ENCODE data around the gene TTBK1. TPM values are rescaled to one million over a fixed set of nuclear protein-coding genes. Genes with fewer than 3 reads are reported as not detected.

Gene TTBK1
- total and polyA plus RNA-seq, 2 donors (not counting 1 experiment from before 2014, with no cell fraction given), result under 0.01 TPM; not detected in 1

DNA sequence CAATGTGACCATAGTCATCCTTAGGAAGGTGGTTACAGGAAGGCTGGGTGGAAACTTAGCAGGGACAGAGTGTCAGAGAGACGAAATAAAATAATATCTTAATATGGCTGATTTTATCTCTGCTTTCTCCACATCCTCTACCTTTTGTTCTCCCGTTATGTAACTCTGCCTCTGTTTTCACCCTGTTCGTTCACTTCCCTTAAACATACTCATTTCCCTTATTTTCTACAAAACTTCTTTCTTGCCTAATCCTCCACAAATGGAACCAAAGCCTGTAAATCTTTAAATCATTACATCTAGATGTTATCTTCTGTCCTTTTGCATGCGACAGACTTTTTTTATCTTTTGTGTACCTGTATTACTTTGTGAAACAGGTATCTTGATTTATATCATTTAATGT is 88.6 kb downstream of the TTBK1 start:
- Histone ChIP-seq H3K4me2 (ENCODE audit: extremely low read depth, insufficient read depth, low read length) (no peak overlapping the region), H4K20me1 (ENCODE audit: control insufficient read depth, extremely low read depth, insufficient read depth, low read length) (no peaks in the 10 kb centered on the region), H3K27me3 (ENCODE audit: control insufficient read depth, insufficient read depth, low read length) (no peaks in the 10 kb centered on the region), H3K79me2 (ENCODE audit: control insufficient read depth, insufficient read depth, low read length) (no peaks in the 10 kb centered on the region), H3K4me3 (replicated peaks in 1 of 4; ENCODE audit: control extremely low read depth in 1 of 4, insufficient read depth in 1 of 4, low read depth in 3 of 4, low read length in 4 of 4) (no peak overlapping the region), H3K36me3 (ENCODE audit: control insufficient read depth, insufficient read depth, low read length) (no peaks in the 10 kb centered on the region), H3K9ac (ENCODE audit: insufficient read depth, low read length) (no peak overlapping the region), H3K27ac (ENCODE audit: insufficient read depth, low read length) (no peak overlapping the region), H2AFZ (ENCODE audit: low read length) (no peak overlapping the region), H3K4me1 (ENCODE audit: control insufficient read depth, extremely low read depth, insufficient read depth, low read length) (no peaks in the 10 kb centered on the region), H3K9me3 (ENCODE audit: control insufficient read depth, insufficient read depth, low read depth, low read length) (no peaks in the 10 kb centered on the region)
- TF ChIP-seq EZH2 (IDR thresholded peaks at IDR 0.05; ENCODE audit: low read length, missing control alignments), result no peak
- TF ChIP-seq, protein P1, sequence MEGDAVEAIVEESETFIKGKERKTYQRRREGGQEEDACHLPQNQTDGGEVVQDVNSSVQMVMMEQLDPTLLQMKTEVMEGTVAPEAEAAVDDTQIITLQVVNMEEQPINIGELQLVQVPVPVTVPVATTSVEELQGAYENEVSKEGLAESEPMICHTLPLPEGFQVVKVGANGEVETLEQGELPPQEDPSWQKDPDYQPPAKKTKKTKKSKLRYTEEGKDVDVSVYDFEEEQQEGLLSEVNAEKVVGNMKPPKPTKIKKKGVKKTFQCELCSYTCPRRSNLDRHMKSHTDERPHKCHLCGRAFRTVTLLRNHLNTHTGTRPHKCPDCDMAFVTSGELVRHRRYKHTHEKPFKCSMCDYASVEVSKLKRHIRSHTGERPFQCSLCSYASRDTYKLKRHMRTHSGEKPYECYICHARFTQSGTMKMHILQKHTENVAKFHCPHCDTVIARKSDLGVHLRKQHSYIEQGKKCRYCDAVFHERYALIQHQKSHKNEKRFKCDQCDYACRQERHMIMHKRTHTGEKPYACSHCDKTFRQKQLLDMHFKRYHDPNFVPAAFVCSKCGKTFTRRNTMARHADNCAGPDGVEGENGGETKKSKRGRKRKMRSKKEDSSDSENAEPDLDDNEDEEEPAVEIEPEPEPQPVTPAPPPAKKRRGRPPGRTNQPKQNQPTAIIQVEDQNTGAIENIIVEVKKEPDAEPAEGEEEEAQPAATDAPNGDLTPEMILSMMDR (conservative IDR thresholded peaks at IDR 0.05 in 1 of 2, IDR thresholded peaks at IDR 0.05 in 1 of 2; ENCODE audit: low read depth in 1 of 2, low read length in 2 of 2), result no peak
- no peak for DNase-seq (ENCODE audit: low read depth in 2 of 2)

DNA sequence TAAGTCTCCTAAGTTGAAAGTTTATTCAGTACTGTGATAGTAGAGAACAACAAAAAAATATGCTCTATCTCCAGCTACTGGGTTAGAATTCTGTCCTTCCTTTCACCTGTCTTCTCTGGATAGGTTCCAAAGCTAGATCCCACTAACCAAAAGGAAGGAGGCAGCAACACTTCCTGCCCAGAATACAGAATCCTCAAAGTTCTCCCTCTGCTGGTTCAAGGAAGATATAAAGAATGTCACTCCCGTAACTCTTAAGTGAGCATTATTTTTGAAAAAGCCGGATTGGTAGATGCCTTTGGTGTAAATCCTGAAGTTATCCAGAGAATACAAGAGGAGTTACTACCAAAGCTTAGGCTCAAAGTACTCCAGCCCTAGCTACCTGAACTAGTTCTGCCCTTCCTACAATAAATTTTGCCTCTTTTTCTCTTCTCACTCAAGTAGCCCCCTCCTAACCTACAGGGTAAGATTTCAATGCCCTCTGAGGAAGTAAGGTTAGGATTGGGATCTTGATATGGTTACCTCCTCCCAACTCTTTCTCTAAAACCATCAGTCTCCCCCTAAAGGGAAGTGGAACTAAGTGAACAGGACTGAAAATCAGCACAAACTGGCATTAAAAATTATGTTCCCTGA is 91.3 kb downstream of the TTBK1 start:
- no peaks in the 10 kb centered on the region for H3K4me1 ChIP-seq (ENCODE audit: control insufficient read depth, extremely low read depth, insufficient read depth, low read length)
- H4K20me1 ChIP-seq (ENCODE audit: control insufficient read depth, extremely low read depth, insufficient read depth, low read length), result no peaks in the 10 kb centered on the region
- no peak overlapping the region for H3K9ac ChIP-seq (ENCODE audit: insufficient read depth, low read length)

DNA sequence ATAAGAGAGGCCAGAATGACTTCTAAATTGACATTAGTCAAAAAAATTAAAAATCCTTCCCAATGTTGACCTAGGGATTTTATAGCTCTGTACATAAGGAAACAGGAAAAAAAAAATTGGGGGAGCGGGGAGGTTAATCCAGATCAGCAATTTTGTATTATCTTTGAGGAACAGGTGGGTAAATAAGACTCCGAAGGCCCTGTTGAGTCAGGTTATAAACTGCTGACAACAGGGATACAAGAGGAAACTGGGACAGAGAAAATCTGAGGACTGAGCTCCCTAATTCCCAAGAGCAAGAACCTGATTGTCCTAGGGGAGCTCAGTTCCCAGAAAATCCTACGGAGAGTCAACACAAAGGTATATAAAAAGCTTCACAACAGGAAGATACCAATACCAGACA is 92.2 kb downstream of the TTBK1 start:
- Histone ChIP-seq H4K20me1 (ENCODE audit: control insufficient read depth, extremely low read depth, insufficient read depth, low read length) (no peaks in the 10 kb centered on the region), H3K4me2 (ENCODE audit: extremely low read depth, insufficient read depth, low read length) (no peak overlapping the region)
- TF ChIP-seq, protein P1 (conservative IDR thresholded peaks at IDR 0.05 in 1 of 2, IDR thresholded peaks at IDR 0.05 in 1 of 2; ENCODE audit: low read depth in 1 of 2, low read length in 2 of 2), result no peak
- TF ChIP-seq EZH2 (IDR thresholded peaks at IDR 0.05; ENCODE audit: low read length, missing control alignments), result no peak

More for the DNA sequence above, 91.3 kb downstream of the TTBK1 start:
- Histone ChIP-seq H3K4me3 (replicated peaks in 1 of 4; ENCODE audit: control extremely low read depth in 1 of 4, insufficient read depth in 1 of 4, low read depth in 3 of 4, low read length in 4 of 4) (no peak overlapping the region), H3K36me3 (ENCODE audit: control insufficient read depth, insufficient read depth, low read length) (peaks cover 2% of the 10 kb centered on the region), H3K79me2 (ENCODE audit: control insufficient read depth, insufficient read depth, low read length) (no peaks in the 10 kb centered on the region), H3K27ac (ENCODE audit: insufficient read depth, low read length) (no peak overlapping the region), H3K9me3 (ENCODE audit: control insufficient read depth, insufficient read depth, low read depth, low read length) (no peaks in the 10 kb centered on the region), H3K27me3 (ENCODE audit: control insufficient read depth, insufficient read depth, low read length) (no peaks in the 10 kb centered on the region), H3K4me2 (ENCODE audit: extremely low read depth, insufficient read depth, low read length) (no peak overlapping the region), H2AFZ (ENCODE audit: low read length) (no peak overlapping the region)
- TF ChIP-seq EZH2 (IDR thresholded peaks at IDR 0.05; ENCODE audit: low read length, missing control alignments), result no peak
- TF ChIP-seq, protein P1 (conservative IDR thresholded peaks at IDR 0.05 in 1 of 2, IDR thresholded peaks at IDR 0.05 in 1 of 2; ENCODE audit: low read depth in 1 of 2, low read length in 2 of 2), result peak; percentile 60 to 65
- DNase-seq (ENCODE audit: low read depth in 2 of 2), result peak; percentile 62 to 70

More for the DNA sequence above, 92.2 kb downstream of the TTBK1 start:
- no peak overlapping the region for H3K9ac ChIP-seq (ENCODE audit: insufficient read depth, low read length)
- no peak for DNase-seq (ENCODE audit: low read depth in 2 of 2)
- no peak overlapping the region for H3K4me3 ChIP-seq (replicated peaks in 1 of 4; ENCODE audit: control extremely low read depth in 1 of 4, insufficient read depth in 1 of 4, low read depth in 3 of 4, low read length in 4 of 4)
- H3K27me3 ChIP-seq (ENCODE audit: control insufficient read depth, insufficient read depth, low read length), result no peaks in the 10 kb centered on the region
- H3K27ac ChIP-seq (ENCODE audit: insufficient read depth, low read length), result no peak overlapping the region
- no peaks in the 10 kb centered on the region for H3K79me2 ChIP-seq (ENCODE audit: control insufficient read depth, insufficient read depth, low read length)
- H3K4me1 ChIP-seq (ENCODE audit: control insufficient read depth, extremely low read depth, insufficient read depth, low read length), result no peaks in the 10 kb centered on the region
- H2AFZ ChIP-seq (ENCODE audit: low read length), result no peak overlapping the region
- no peaks in the 10 kb centered on the region for H3K9me3 ChIP-seq (ENCODE audit: control insufficient read depth, insufficient read depth, low read depth, low read length)
- H3K36me3 ChIP-seq (ENCODE audit: control insufficient read depth, insufficient read depth, low read length), result peaks cover 7% of the 10 kb centered on the region

Measured in fibroblast of lung (primary cell).